ENCODE data around the gene CH25H.

Gene CH25H

DNA sequence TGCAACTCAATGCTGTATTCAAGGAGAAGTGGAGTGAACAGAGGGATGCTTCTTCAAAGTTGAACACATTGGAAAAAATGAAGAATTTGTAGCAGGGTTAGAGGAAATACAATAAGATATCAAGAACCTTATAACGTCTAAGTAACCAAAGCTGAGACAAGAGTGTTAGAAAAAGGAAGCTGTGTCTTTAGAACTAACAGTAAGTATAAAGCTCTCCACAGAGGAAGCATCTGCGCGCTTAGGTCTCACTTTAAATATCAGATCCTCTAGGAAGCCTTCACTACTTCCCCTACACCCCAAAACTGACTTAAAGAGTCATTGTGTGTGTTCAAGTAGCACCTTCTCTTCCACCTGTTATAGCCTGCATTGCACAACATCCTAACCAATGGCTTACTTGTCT is 43.0 kb downstream of the CH25H start:
- H3K27ac ChIP-seq, result peak overlapping the region in 18 of 21 experiments; percentile 6 to 81 (median 50)

GRCh38 chr10:89163265-89163995 is 43.7 kb downstream of the CH25H start:
- peak overlapping the region in 17 of 21 experiments; percentile 19 to 81 (median 58) for H3K27ac ChIP-seq
- H3K4me3 ChIP-seq, result peak overlapping the region in 1 of 7 experiments; percentile 4

More for the DNA sequence above, 43.0 kb downstream of the CH25H start:
- H3K4me3 ChIP-seq, result no peak overlapping the region

GRCh38 chr10:89162596-89162995 is 44.5 kb downstream of the CH25H start:
- Histone ChIP-seq H3K27ac (peak overlapping the region in 5 of 21 experiments; percentile 17 to 81 (median 74)), H3K4me3 (no peak overlapping the region)

- Histone ChIP-seq H3K4me3 (no peak overlapping the region), H3K27ac (peak overlapping the region in 4 of 21 experiments; percentile 6 to 56 (median 16))
These were observed 46.8 kb downstream of the CH25H start for GRCh38 chr10:89160339-89160738.

DNA sequence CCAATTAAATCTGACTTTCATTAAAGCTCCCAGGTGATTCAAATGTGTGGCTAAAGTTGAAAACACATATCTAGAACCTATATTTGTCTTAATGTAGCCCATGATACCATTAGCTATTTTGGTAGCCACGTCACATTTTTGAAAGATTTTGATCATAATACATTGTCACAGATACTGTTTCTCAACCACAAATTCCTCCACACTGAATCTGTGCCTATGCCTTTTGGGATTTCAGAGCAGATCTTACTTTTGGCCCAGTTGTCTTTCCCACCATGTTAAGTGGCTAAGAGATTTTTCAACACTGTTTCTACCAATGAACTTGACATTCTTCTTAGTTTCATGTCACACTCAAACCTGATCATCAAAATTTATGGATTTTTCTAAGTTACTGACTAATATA is 47.4 kb downstream of the CH25H start:
- Histone ChIP-seq H3K27ac (peak overlapping the region in 5 of 21 experiments; percentile 8 to 56 (median 23)), H3K4me3 (no peak overlapping the region)

GRCh38 chr10:89159316-89159715 is 47.8 kb downstream of the CH25H start:
- no peak overlapping the region for H3K4me3 ChIP-seq
- H3K27ac ChIP-seq, result peak overlapping the region in 6 of 21 experiments; percentile 21 to 64 (median 50)

DNA sequence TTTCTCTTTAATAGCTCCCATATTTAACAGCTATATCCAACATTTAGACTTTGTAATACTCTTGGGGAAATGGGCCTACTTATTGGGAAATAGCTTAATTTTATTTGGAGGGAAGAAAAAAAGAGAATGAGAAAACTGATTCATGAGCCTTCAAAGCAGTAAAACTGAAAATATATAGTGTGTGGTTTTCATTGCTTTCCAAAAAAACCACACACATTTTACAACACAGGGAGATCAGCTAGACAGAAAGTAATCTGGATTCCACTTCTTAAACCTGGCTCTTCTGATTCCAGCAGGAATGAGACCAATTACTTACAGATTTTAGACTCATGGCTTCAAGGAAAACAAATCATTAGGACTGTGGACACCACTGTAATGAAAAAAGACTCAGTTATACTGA is 48.7 kb downstream of the CH25H start:
- Histone ChIP-seq H3K27ac (peak overlapping the region in 1 of 21 experiments; percentile 56), H3K4me3 (no peak overlapping the region)

DNA sequence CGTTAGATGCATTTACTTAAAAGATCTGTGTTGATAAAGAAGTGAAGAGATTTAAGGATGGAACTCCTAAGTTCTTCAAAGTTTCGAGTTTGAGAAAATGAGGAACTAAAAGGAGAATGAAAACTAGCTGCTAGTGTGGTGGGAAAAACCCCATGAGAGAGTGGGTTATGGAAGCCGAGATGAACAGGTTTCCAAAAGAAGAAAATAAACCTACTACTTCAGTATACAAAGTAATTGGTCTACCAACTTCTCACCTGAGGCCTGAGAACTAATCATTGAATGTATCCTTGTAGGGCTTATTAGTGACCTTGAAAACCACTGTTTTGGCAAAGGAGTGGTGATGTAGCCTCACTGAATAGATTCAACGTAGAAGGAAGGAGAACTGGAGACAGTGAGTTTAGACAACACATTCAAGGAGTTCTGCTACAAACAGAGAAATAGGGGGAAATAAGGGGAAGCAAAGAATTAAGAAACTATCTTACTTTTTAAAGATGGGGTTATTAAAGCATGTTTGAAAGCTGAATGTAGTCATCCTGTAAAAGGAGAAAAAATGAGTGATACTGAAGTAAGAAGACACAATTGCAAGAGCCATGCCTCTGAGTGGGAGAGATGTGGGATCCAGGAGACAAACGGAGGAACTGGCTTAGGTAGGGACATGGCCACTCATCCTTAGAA is 50.8 kb downstream of the CH25H start:
- no peak overlapping the region for H3K4me3 ChIP-seq
- peak overlapping the region in 1 of 21 experiments; percentile 30 for H3K27ac ChIP-seq

All from skin epidermis (tissue), 12 donors.